ENCODE measurements around the gene GPSM1. TPM values are rescaled to one million over a fixed set of nuclear protein-coding genes. Genes with fewer than 3 reads are reported as not detected.

The GPSM1 gene
- total RNA-seq, 1 donor: 54.8 TPM

GRCh38 chr9:136333486-136333885, 6.1 kb downstream of the GPSM1 start:
- no peak for TF ChIP-seq CTCF (IDR thresholded peaks at IDR 0.05; ENCODE audit: insufficient read depth, low read depth, low read length)
- no peak for DNase-seq (ENCODE audit: low read depth)
- no peak overlapping the region for H3K4me3 ChIP-seq (ENCODE audit: low read depth, low read length)

- no peak for DNase-seq (ENCODE audit: low read depth)
- H3K4me3 ChIP-seq (ENCODE audit: low read depth, low read length): no peak overlapping the region
- TF ChIP-seq CTCF (IDR thresholded peaks at IDR 0.05; ENCODE audit: insufficient read depth, low read depth, low read length): no peak
Measured at GRCh38 chr9:136334541-136334940, 7.2 kb downstream of the GPSM1 start.

- no peak for DNase-seq (ENCODE audit: low read depth)
- no peak overlapping the region for H3K4me3 ChIP-seq (ENCODE audit: low read depth, low read length)
- no peak for TF ChIP-seq CTCF (IDR thresholded peaks at IDR 0.05; ENCODE audit: insufficient read depth, low read depth, low read length)
Measured at GRCh38 chr9:136335296-136336155, 8.2 kb downstream of the GPSM1 start.

GRCh38 chr9:136336156-136336870, 9.0 kb downstream of the GPSM1 start:
- TF ChIP-seq CTCF (IDR thresholded peaks at IDR 0.05; ENCODE audit: insufficient read depth, low read depth, low read length): no peak
- no peak overlapping the region for H3K4me3 ChIP-seq (ENCODE audit: low read depth, low read length)
- peak; percentile 29 for DNase-seq (ENCODE audit: low read depth)

- H3K4me3 ChIP-seq (ENCODE audit: low read depth, low read length): no peak overlapping the region
- TF ChIP-seq CTCF (IDR thresholded peaks at IDR 0.05; ENCODE audit: insufficient read depth, low read depth, low read length): no peak
- DNase-seq (ENCODE audit: low read depth): no peak
Measured at GRCh38 chr9:136336881-136337280, 9.5 kb downstream of the GPSM1 start.

- no peak overlapping the region for H3K4me3 ChIP-seq (ENCODE audit: low read depth, low read length)
- no peak for TF ChIP-seq CTCF (IDR thresholded peaks at IDR 0.05; ENCODE audit: insufficient read depth, low read depth, low read length)
- DNase-seq (ENCODE audit: low read depth): no peak
Measured at GRCh38 chr9:136337416-136338395, 10.4 kb downstream of the GPSM1 start.
